GM12873 (cell line): ENCODE results near the gene ZC3HAV1L.

Experiments
- CTCF ChIP-seq: IDR thresholded peaks from 2 replicates; pipeline ENCODE4 v1.5.1; 2012; ENCODE audit warnings: low read depth, mild to moderate bottlenecking, moderate library complexity, low read length, control low read depth; ENCODE audit not compliant: insufficient read depth; ENCODE audit errors: missing control alignments

ZC3HAV1L gene, protein sequence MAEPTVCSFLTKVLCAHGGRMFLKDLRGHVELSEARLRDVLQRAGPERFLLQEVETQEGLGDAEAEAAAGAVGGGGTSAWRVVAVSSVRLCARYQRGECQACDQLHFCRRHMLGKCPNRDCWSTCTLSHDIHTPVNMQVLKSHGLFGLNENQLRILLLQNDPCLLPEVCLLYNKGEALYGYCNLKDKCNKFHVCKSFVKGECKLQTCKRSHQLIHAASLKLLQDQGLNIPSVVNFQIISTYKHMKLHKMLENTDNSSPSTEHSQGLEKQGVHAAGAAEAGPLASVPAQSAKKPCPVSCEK

DNA sequence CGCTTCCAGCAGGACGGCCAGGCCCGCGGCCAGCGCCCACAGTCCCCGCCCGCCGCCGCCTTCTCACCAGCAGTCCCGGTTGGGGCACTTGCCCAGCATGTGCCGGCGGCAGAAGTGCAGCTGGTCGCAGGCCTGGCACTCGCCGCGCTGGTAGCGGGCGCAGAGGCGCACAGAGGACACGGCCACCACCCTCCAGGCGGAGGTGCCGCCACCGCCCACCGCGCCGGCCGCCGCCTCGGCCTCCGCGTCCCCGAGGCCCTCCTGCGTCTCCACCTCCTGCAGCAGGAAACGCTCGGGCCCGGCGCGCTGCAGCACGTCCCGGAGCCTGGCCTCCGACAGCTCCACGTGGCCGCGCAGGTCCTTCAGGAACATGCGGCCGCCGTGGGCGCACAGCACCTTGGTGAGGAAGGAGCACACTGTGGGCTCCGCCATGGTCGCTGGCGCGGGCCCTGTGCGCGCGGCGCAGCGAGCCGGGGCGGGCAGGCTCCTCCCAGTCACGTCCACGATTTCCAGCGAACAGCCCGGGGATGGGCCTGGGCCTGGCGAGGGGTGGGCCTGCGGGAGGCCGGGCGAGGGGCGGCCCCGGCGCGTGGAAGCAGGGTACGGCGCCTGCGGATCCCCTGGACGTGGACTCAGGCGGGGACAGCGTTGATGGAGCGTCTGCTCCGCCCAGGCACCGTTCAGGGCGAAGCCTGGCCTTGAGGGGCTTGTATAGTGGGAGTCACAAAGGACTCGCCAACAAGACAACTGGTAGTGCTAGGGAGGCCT is at the start of gene ZC3HAV1L:
Gene ZC3HAV1L (minus strand): TSS at position 457 of the 768 bp plus-strand sequence. CDS start 25 bp downstream, at position 432.
- no peak for TF ChIP-seq CTCF

DNA sequence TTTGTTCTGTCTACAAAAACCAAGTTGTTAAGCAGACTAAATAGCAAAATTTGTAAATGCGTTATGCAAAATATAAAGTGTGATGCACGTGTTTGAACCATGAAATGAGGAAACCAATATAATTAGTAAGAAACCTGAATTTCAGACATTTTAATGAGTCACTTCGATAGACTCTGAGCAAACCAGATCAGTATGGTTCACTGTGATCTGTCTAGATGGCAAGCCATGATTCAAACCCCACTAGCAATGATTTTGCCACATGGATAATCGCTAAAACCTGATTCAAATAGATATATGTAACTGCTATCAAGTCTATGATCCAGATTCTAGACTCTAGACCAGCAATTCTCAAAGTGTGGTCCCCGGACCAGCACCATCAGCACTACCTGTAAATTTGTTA is 48.9 kb upstream of the ZC3HAV1L start:
- no peak for TF ChIP-seq CTCF

- no peak for TF ChIP-seq CTCF
These were observed 45.7 kb upstream of the ZC3HAV1L start for GRCh38 chr7:139081584-139081983.

GRCh38 chr7:139080905-139081304 is 45.1 kb upstream of the ZC3HAV1L start:
- no peak for TF ChIP-seq CTCF

DNA sequence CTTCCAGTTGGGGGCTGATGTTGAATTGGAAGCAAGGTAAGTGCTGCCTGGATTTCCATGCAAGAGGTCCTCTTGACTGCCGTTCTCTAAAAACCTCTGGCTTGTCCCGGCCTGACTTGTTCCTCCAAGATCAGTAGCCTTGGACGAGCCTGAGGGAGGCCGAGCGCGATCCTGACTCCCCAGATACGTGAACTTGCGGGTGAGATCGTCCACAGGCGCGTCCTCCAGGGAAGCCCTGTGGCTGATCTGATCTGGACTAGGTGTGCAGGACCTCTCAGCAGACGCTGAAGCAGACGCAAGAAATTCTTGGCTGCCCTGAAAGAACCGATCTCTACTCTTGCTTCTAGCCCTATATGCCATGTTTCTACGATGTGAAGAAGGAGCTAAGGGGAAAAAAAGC is 44.0 kb upstream of the ZC3HAV1L start:
- no peak for TF ChIP-seq CTCF

DNA sequence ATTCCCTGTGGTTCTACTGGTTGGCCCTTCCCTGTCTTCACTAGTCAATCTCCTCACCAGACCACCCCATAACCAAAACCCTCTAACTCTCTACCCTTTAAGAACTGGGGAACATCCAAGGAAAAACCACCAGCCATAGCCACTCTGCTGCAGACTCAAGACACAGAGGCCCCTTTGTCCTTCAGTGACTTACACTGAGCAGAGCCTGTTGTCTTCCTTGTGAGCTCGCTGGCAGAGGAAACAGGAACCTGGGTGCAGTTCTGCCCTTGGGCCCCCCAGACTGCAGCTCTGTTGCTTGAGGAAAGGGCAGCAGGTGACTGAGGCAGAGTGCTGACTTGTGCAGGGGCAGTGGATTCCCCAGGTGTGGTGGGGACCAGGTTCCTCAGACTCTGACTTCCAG is 43.1 kb upstream of the ZC3HAV1L start:
- TF ChIP-seq CTCF, result no peak

DNA sequence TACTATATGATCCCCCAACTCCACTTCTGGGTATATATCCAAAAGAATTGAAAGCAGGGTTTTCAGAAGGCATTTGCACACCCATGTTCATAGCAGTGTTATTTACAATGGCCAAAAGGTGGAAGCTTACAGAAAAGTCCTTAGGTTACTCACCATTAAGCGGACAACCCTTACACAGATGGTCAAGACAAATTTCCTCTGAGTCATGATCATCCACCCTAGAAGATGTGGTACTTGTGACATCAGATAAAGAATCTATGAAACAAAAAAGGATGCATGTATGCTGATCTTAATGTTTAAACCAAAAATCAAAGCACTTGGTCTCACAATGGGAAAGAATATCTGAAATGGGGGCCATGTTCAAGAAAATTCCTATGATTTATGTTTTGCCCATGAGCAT is 42.6 kb upstream of the ZC3HAV1L start:
- TF ChIP-seq CTCF, result no peak
